ENCODE results near the gene RARRES1. TPM values are rescaled to one million over a fixed set of nuclear protein-coding genes. Genes with fewer than 3 reads are reported as not detected.

RARRES1 gene
- total RNA-seq, 1 donor from 2014 or later: 0.95 TPM

DNA sequence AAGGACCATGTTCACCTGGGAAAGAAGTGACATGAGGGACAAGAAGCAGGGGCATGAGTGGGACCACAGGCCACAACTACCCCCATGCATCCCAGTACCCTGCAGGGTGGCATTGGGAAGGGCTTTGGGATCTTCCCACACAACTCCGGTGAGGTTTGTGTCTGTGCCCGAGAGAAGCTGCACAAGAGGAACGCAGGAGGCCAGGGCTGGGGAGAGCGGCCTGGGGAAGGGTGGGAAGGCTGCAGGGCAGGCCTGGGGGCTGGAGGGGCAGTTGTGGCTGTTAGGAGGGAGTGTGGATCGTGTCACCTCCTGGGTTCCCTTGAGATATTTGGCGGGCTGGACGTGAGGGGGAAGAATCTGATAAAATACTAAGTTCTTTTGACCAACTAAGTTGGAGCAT, 44.3 kb upstream of the RARRES1 start:
- Mint-ChIP-seq H3K27me3 (ENCODE audit: low read depth) (no peaks in the 10 kb centered on the region), H3K36me3 (ENCODE audit: low read depth) (no peaks in the 10 kb centered on the region)

DNA sequence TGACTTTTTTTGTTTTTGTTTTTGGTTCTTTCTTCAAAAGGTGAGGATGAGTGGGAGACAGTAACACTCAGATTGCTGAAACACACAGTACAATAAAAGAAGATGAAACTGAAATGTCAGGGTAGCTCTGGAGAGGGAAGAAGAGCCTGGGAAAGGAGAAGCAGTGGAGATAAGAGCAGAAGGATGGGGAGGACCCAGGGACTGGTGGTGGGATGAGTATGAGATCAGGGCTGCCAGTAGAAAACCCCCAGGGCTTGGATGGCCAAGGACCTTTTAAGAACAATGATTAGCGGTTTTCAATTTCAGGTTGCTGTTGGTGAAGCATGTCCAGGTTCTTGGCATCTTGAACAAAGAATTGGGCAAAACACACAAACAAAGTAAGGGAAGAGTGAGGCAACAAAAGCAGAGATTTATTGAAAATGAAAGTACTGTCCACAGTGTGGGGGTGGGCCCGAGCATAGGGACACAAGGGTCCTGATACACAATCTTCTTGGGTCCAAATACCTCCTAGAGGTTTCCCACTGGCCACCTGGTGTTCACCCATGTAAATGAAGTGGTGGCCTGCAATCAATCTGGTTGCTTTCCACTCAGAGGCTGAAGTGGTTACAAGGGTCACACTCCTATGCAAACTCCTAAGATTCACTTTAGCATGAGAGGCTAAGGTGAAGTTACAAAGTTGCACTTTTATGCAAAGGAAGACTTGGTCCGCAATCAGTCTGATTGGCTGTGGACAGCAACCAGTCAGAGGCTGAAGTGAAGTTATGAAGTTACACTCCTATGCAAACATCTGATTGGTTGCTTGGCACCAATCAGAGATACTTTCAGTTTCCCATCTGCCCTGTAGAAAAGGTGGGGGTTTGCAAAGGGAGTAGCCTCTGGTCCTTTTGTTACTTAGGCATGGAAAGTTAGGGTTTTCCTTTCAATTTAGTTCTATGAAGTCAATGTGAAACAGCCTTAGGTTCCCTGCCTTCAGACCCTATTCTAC, 43.5 kb upstream of the RARRES1 start:
- Mint-ChIP-seq H3K27ac (ENCODE audit: unreplicated experiment) (no peak overlapping the region), H3K36me3 (ENCODE audit: low read depth) (peaks cover 2% of the 10 kb centered on the region), H3K4me3 (ENCODE audit: unreplicated experiment) (no peak overlapping the region), H3K4me1 (ENCODE audit: low read depth) (no peaks in the 10 kb centered on the region), H3K27me3 (ENCODE audit: low read depth) (no peaks in the 10 kb centered on the region), H3K9me3 (ENCODE audit: low read depth) (peaks cover 3% of the 10 kb centered on the region)
- TF ChIP-seq, protein P1, sequence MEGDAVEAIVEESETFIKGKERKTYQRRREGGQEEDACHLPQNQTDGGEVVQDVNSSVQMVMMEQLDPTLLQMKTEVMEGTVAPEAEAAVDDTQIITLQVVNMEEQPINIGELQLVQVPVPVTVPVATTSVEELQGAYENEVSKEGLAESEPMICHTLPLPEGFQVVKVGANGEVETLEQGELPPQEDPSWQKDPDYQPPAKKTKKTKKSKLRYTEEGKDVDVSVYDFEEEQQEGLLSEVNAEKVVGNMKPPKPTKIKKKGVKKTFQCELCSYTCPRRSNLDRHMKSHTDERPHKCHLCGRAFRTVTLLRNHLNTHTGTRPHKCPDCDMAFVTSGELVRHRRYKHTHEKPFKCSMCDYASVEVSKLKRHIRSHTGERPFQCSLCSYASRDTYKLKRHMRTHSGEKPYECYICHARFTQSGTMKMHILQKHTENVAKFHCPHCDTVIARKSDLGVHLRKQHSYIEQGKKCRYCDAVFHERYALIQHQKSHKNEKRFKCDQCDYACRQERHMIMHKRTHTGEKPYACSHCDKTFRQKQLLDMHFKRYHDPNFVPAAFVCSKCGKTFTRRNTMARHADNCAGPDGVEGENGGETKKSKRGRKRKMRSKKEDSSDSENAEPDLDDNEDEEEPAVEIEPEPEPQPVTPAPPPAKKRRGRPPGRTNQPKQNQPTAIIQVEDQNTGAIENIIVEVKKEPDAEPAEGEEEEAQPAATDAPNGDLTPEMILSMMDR (IDR thresholded peaks at IDR 0.05): no peak
- DNase-seq (ENCODE audit: low spot score): no peak

More for the DNA sequence above, 44.3 kb upstream of the RARRES1 start:
- no peak overlapping the region for H3K4me3 Mint-ChIP-seq (ENCODE audit: unreplicated experiment)
- no peak for DNase-seq (ENCODE audit: low spot score)
- no peaks in the 10 kb centered on the region for H3K4me1 Mint-ChIP-seq (ENCODE audit: low read depth)
- TF ChIP-seq, protein P1 (IDR thresholded peaks at IDR 0.05): no peak
- peaks cover 3% of the 10 kb centered on the region for H3K9me3 Mint-ChIP-seq (ENCODE audit: low read depth)
- H3K27ac Mint-ChIP-seq (ENCODE audit: unreplicated experiment): no peak overlapping the region

DNA sequence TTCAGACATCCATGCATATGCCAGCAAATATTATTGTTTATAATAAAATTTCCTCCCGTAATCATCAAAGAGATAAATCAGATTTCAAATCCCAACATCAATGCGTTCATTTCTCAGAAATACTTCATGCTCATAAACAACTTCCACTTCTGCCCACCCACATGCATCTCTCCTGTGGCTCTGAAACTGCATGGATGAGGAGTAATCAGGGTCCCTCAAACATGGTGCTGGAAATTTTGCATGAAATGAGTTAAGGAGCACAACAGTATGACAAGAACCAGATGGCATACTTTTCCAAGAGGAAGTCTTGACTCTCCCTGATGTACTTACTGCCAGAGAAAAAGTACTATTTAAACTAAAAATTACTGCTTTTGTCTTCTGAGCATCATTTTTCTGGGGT, 42.7 kb upstream of the RARRES1 start:
- Mint-ChIP-seq H3K36me3 (ENCODE audit: low read depth) (peaks cover 2% of the 10 kb centered on the region), H3K27me3 (ENCODE audit: low read depth) (no peaks in the 10 kb centered on the region), H3K27ac (ENCODE audit: unreplicated experiment) (no peak overlapping the region), H3K4me1 (ENCODE audit: low read depth) (peaks cover 2% of the 10 kb centered on the region), H3K4me3 (ENCODE audit: unreplicated experiment) (no peak overlapping the region), H3K9me3 (ENCODE audit: low read depth) (peaks cover 3% of the 10 kb centered on the region)
- TF ChIP-seq, protein P1 (IDR thresholded peaks at IDR 0.05): no peak
- no peak for DNase-seq (ENCODE audit: low spot score)

DNA sequence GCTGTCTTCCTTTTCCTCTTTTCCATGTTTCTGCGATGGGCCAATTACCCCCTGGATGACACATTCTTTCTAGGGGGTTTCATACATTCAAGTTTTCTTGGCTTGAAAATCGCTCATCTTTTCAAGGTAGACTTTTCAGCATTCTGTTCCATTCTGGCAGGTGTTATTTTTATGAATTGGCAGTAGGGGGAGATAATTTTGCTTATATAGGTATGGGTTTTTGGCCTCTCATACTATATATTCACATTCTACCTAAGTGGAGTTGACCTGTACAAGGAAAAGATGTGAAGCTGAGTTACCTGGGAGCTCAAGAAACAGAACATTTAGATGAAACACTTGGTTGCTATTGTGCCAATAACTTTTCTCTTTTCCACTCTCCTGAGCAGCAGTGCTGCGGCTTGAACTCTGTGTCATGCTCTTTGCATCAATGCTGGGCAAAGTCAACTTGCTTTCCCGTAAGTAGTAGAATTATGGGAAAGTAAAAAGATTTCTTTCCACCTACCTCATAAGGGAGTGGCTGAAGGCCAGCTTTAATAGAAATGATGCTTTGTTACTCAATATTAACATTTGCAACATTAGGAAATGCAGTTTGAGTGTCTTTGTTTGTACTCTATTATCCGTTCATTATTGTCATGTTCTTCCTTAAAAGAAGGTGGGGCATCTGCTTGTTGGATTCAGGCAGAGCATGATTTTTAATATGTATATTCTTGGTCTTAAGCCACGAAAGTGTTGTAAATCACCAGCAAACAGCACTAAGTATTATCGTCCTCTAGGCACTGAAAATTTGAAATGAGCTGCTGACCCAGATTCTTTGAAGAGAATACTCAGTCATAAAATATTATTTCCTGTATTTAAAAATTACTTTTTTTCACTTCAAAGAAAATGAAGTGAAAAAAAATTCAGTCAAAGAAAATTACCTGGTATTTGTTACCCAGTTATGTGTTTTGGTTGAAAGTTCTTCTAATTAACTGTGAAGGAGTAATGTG, 41.9 kb upstream of the RARRES1 start:
- H3K9me3 Mint-ChIP-seq (ENCODE audit: low read depth): peaks cover 3% of the 10 kb centered on the region
- H3K4me1 Mint-ChIP-seq (ENCODE audit: low read depth): peaks cover 11% of the 10 kb centered on the region
- no peak for DNase-seq (ENCODE audit: low spot score)

More for the DNA sequence above, 41.9 kb upstream of the RARRES1 start:
- no peak overlapping the region for H3K4me3 Mint-ChIP-seq (ENCODE audit: unreplicated experiment)
- no peak overlapping the region for H3K27ac Mint-ChIP-seq (ENCODE audit: unreplicated experiment)
- TF ChIP-seq, protein P1 (IDR thresholded peaks at IDR 0.05): peak; percentile 17
- no peaks in the 10 kb centered on the region for H3K27me3 Mint-ChIP-seq (ENCODE audit: low read depth)
- H3K36me3 Mint-ChIP-seq (ENCODE audit: low read depth): peaks cover 2% of the 10 kb centered on the region

All from chondrocyte (in vitro differentiated cells).